HepG2 (cell line): ENCODE measurements around the gene GDF7.

Source experiments
- EP300 ChIP-seq, 3 experiments: sonication (generic) in 1 of 3; formaldehyde crosslinking in 1 of 3; IDR thresholded peaks; 2 replicates each; pipeline versions ENCODE4 v1.5.1 to v1.6.1; 2011 to 2020; ENCODE audit warnings: low read depth in 2 of 3, low read length in 2 of 3, borderline replicate concordance in 1 of 3, improper control_type of control experiment in 1 of 3, mild to moderate bottlenecking in 1 of 3, missing genetic modification reagents in 1 of 3, moderate library complexity in 1 of 3
- MXI1 ChIP-seq: IDR thresholded peaks from 3 replicates; pipeline ENCODE4 v1.6.1; 2012; ENCODE audit warnings: low read depth, low read length, inconsistent platforms, borderline replicate concordance
- NCOA2 ChIP-seq: sonication (generic); formaldehyde crosslinking; IDR thresholded peaks from 2 replicates; pipeline ENCODE4 v1.8.0; 2022; ENCODE audit warnings: inconsistent platforms
- NFE2L1 ChIP-seq: sonication (generic); formaldehyde crosslinking; IDR thresholded peaks from 2 replicates; pipeline ENCODE4 v1.4.0; 2020; ENCODE audit warnings: missing genetic modification reagents, mild to moderate bottlenecking, borderline replicate concordance
- NFRKB ChIP-seq: fragments of 450-650 bp; IDR thresholded peaks from 2 replicates; pipeline ENCODE4 v1.6.1; 2017
- TCF7L2 ChIP-seq: IDR thresholded peaks from 2 replicates; pipeline ENCODE4 v1.6.1; 2011; ENCODE audit warnings: mild to moderate bottlenecking, low read depth, low read length, moderate library complexity
- ZBTB7A ChIP-seq: sonication (generic); formaldehyde crosslinking; IDR thresholded peaks from 2 replicates; pipeline ENCODE4 v1.8.0; 2022; ENCODE audit warnings: mild to moderate bottlenecking, missing genetic modification reagents
- ZNF7 ChIP-seq: IDR thresholded peaks from 2 replicates; pipeline ENCODE4 v1.6.1; 2016; ENCODE audit warnings: missing biosample characterization, missing genetic modification reagents
- TF ChIP-seq, protein P1 (sequence below): sonication (generic); formaldehyde crosslinking; IDR thresholded peaks from 2 replicates; pipeline ENCODE4 v1.4.0; 2020; ENCODE audit warnings: missing genetic modification reagents
- TF ChIP-seq, protein P2 (sequence below): sonication (generic); formaldehyde crosslinking; IDR thresholded peaks from 2 replicates; pipeline ENCODE4 v1.5.0; 2020; ENCODE audit warnings: mild to moderate bottlenecking, missing genetic modification reagents, moderate library complexity
- TF ChIP-seq, protein P3 (sequence below): IDR thresholded peaks from 2 replicates; pipeline ENCODE4 v1.6.1; 2016

DNA sequence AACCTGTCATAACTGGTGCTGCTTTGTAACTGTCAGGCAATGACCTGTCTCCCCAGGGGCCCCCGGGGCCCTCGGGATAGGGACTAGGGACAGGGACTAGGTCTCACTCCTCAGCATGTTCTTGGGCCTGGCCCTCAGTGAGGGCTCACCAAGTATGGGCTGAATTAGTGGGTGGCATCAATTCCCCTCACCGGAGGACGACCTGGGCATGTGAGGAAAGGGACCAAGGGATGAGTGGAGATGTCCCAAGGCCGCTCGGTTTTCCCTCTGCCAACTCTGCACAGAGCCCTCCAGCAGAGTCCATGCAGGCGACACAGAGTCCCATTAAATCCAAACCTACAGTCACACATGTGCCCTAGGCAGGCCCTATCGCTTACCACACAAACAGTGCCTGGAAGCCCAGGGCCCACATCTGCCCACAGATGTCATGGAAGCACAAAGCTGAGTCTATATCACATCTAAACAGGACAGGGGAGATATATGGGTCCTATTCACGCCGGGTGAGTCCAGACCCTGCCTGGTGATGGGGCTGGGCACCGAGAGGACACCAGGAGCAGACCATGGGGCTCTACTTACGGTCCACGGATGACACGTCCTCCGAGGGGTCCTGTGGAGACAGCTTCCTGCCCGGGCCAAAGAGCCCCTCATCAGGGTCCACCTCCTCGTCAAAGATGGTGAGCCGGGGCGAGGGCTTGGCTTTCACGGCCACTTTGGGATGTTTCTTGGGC lies 42.6 kb upstream of the GDF7 start:
- TF ChIP-seq TCF7L2 (no peak), NCOA2 (CRISPR knock-in tag) (no peak), ZBTB7A (CRISPR knock-in tag) (no peak), EP300 (IDR thresholded peaks at IDR 0.05; ENCODE audit: low read depth in 2 of 2, low read length in 2 of 2) (no peak), EP300 (CRISPR knock-in tag; IDR thresholded peaks at IDR 0.05; ENCODE audit: borderline replicate concordance) (no peak), NFE2L1 (no peak), NFRKB (no peak), ZNF7 (CRISPR knock-in tag) (no peak), MXI1 (no peak)
- TF ChIP-seq, protein P1, sequence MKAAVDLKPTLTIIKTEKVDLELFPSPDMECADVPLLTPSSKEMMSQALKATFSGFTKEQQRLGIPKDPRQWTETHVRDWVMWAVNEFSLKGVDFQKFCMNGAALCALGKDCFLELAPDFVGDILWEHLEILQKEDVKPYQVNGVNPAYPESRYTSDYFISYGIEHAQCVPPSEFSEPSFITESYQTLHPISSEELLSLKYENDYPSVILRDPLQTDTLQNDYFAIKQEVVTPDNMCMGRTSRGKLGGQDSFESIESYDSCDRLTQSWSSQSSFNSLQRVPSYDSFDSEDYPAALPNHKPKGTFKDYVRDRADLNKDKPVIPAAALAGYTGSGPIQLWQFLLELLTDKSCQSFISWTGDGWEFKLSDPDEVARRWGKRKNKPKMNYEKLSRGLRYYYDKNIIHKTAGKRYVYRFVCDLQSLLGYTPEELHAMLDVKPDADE (CRISPR knock-in tag): no peak
- TF ChIP-seq, protein P2, sequence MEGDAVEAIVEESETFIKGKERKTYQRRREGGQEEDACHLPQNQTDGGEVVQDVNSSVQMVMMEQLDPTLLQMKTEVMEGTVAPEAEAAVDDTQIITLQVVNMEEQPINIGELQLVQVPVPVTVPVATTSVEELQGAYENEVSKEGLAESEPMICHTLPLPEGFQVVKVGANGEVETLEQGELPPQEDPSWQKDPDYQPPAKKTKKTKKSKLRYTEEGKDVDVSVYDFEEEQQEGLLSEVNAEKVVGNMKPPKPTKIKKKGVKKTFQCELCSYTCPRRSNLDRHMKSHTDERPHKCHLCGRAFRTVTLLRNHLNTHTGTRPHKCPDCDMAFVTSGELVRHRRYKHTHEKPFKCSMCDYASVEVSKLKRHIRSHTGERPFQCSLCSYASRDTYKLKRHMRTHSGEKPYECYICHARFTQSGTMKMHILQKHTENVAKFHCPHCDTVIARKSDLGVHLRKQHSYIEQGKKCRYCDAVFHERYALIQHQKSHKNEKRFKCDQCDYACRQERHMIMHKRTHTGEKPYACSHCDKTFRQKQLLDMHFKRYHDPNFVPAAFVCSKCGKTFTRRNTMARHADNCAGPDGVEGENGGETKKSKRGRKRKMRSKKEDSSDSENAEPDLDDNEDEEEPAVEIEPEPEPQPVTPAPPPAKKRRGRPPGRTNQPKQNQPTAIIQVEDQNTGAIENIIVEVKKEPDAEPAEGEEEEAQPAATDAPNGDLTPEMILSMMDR (CRISPR knock-in tag): no peak
- TF ChIP-seq, protein P3, sequence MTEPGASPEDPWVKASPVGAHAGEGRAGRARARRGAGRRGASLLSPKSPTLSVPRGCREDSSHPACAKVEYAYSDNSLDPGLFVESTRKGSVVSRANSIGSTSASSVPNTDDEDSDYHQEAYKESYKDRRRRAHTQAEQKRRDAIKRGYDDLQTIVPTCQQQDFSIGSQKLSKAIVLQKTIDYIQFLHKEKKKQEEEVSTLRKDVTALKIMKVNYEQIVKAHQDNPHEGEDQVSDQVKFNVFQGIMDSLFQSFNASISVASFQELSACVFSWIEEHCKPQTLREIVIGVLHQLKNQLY (CRISPR knock-in tag): no peak
